ENCODE data around the gene NCK2.

Gene NCK2

GRCh38 chr2:105736145-105736544, 8.6 kb upstream of the NCK2 start:
- DNase-seq (ENCODE audit: low spot score), result no peak

GRCh38 chr2:105737980-105738657, 6.6 kb upstream of the NCK2 start:
- DNase-seq (ENCODE audit: low spot score), result peak; percentile 23

GRCh38 chr2:105738658-105739241, 6.0 kb upstream of the NCK2 start:
- DNase-seq (ENCODE audit: low spot score), result no peak

GRCh38 chr2:105739426-105739825, 5.3 kb upstream of the NCK2 start:
- DNase-seq (ENCODE audit: low spot score), result no peak

GRCh38 chr2:105739944-105740530, 4.7 kb upstream of the NCK2 start:
- DNase-seq (ENCODE audit: low spot score), result no peak

- DNase-seq (ENCODE audit: low spot score), result no peak
Observed at GRCh38 chr2:105741174-105741573, 3.5 kb upstream of the NCK2 start.

- no peak for DNase-seq (ENCODE audit: low spot score)
Observed at GRCh38 chr2:105741617-105742016, 3.1 kb upstream of the NCK2 start.

- DNase-seq (ENCODE audit: low spot score), result peak; percentile 37
Observed at GRCh38 chr2:105744091-105744908, 412 bp upstream of the NCK2 start.

GRCh38 chr2:105746177-105747080, 1.7 kb downstream of the NCK2 start:
- DNase-seq (ENCODE audit: low spot score), result no peak

GRCh38 chr2:105747254-105747894, 2.7 kb downstream of the NCK2 start:
- no peak for DNase-seq (ENCODE audit: low spot score)

- DNase-seq (ENCODE audit: low spot score), result no peak
Observed at GRCh38 chr2:105747991-105748390, 3.3 kb downstream of the NCK2 start.

- DNase-seq (ENCODE audit: low spot score), result no peak
Observed at GRCh38 chr2:105748566-105748965, 3.9 kb downstream of the NCK2 start.

GRCh38 chr2:105749583-105750400, 5.1 kb downstream of the NCK2 start:
- no peak for DNase-seq (ENCODE audit: low spot score)

GRCh38 chr2:105750735-105751134, 6.0 kb downstream of the NCK2 start:
- DNase-seq (ENCODE audit: low spot score), result no peak

GRCh38 chr2:105751272-105751671, 6.6 kb downstream of the NCK2 start:
- DNase-seq (ENCODE audit: low spot score), result no peak

- DNase-seq (ENCODE audit: low spot score), result no peak
Observed at GRCh38 chr2:105752691-105753358, 8.1 kb downstream of the NCK2 start.

GRCh38 chr2:105753380-105753779, 8.7 kb downstream of the NCK2 start:
- DNase-seq (ENCODE audit: low spot score), result no peak

- no peak for DNase-seq (ENCODE audit: low spot score)
Observed at GRCh38 chr2:105754011-105754410, 9.3 kb downstream of the NCK2 start.

GRCh38 chr2:105754994-105755393, 10.3 kb downstream of the NCK2 start:
- DNase-seq (ENCODE audit: low spot score), result no peak

- DNase-seq (ENCODE audit: low spot score), result no peak
Observed at GRCh38 chr2:105755895-105756294, 11.2 kb downstream of the NCK2 start.
